IMR-90 (cell line): ENCODE results near the gene BRPF1. TPM values are rescaled to one million over a fixed set of nuclear protein-coding genes. Genes with fewer than 3 reads are reported as not detected.

Experiments
- ATAC-seq: fragments of 200-7000 bp; cut with Tn5 transposase; 2 replicates; pipeline ENCODE4 v1.9.1; 2020; ENCODE audit warnings: low read depth, mild to moderate bottlenecking, moderate library complexity
- BruUV-seq: library from RNA; stranded (reverse); fragments of 400-500 nt; replicated peaks from 2 replicates; lab custom pipeline; 2021; lab: Mats Ljungman, UMichigan
- CTCF ChIA-PET: fragments of 300-600 bp; formaldehyde crosslinking; extraction: SDS; loops from one replicate; lab custom pipeline; 2021; ENCODE audit warnings: antibody characterized with exemption; lab: Yijun Ruan, JAX
- POLR2A ChIA-PET: fragments of 300-600 bp; sonication (Branson Sonifier 250); formaldehyde crosslinking; loops from one replicate; lab custom pipeline; 2022; ENCODE audit warnings: antibody characterized with exemption; ENCODE audit not compliant: unreplicated experiment; lab: Charles Lee
- DNase-seq: peaks from one replicate; pipeline ENCODE4 v3.0.0; 2013
- H2AFZ ChIP-seq: replicated peaks from 2 replicates; pipeline ENCODE3; 2013; ENCODE audit warnings: low read length, mild to moderate bottlenecking; ENCODE audit not compliant: poor library complexity
- H2AK5ac ChIP-seq: 2 replicates; pipeline ENCODE4 v1.6.1; 2013; ENCODE audit warnings: low read depth, low read length, inconsistent platforms
- H2AK9ac ChIP-seq: replicated peaks from 2 replicates; pipeline ENCODE3; 2013; ENCODE audit warnings: mild to moderate bottlenecking, low read depth, low read length, moderate library complexity; ENCODE audit not compliant: poor library complexity
- H2BK120ac ChIP-seq: 2 replicates; pipeline ENCODE4 v1.6.1; 2013; ENCODE audit warnings: low read depth, low read length, inconsistent platforms
- H2BK15ac ChIP-seq: 3 replicates; pipeline ENCODE4 v1.6.1; 2013; ENCODE audit warnings: low read depth, low read length, inconsistent platforms
- H2BK20ac ChIP-seq: 2 replicates; pipeline ENCODE4 v1.6.1; 2013; ENCODE audit warnings: low read depth, mild to moderate bottlenecking, inconsistent platforms, low read length, moderate library complexity
- H2BK5ac ChIP-seq: 2 replicates; pipeline ENCODE4 v1.6.1; 2013; ENCODE audit warnings: mild to moderate bottlenecking, low read depth, low read length, inconsistent platforms; ENCODE audit not compliant: poor library complexity, severe bottlenecking
- H3K14ac ChIP-seq: replicated peaks from 2 replicates; pipeline ENCODE4 v1.6.1; 2013; ENCODE audit warnings: low read depth, low read length, inconsistent platforms
- H3K18ac ChIP-seq: 2 replicates; pipeline ENCODE4 v1.6.1; 2013; ENCODE audit warnings: low read depth, low read length, control low read depth
- H3K23ac ChIP-seq: 2 replicates; pipeline ENCODE4 v1.6.1; 2013; ENCODE audit warnings: low read depth, low read length, inconsistent platforms
- H3K27ac ChIP-seq: 2 replicates; pipeline ENCODE4 v1.5.1; 2013; ENCODE audit warnings: mild to moderate bottlenecking, control low read depth, low read length; ENCODE audit not compliant: insufficient read depth
- H3K27me3 ChIP-seq: 2 replicates; pipeline ENCODE4 v1.6.1; 2013; ENCODE audit warnings: low read length; ENCODE audit not compliant: control insufficient read depth, insufficient read depth
- H3K36me3 ChIP-seq: 2 replicates; pipeline ENCODE4 v1.6.1; 2013; ENCODE audit warnings: low read length, mixed read lengths; ENCODE audit not compliant: control insufficient read depth, insufficient read depth
- H3K4ac ChIP-seq: 2 replicates; pipeline ENCODE4 v1.6.1; 2013; ENCODE audit warnings: low read depth, low read length, inconsistent platforms
- H3K4me1 ChIP-seq: 2 replicates; pipeline ENCODE4 v1.6.1; 2013; ENCODE audit warnings: low read length, mixed read lengths; ENCODE audit not compliant: control insufficient read depth, insufficient read depth
- H3K4me2 ChIP-seq: 2 replicates; pipeline ENCODE4 v1.6.1; 2013; ENCODE audit warnings: low read depth, mild to moderate bottlenecking, control low read depth, low read length, moderate library complexity
- H3K4me3 ChIP-seq: 2 replicates; pipeline ENCODE4 v1.5.1; 2013; ENCODE audit warnings: low read depth, mild to moderate bottlenecking, control low read depth, low read length, moderate library complexity; ENCODE audit not compliant: insufficient read depth
- H3K56ac ChIP-seq: 2 replicates; pipeline ENCODE4 v1.6.1; 2013; ENCODE audit warnings: low read length, inconsistent platforms; ENCODE audit not compliant: insufficient read depth; ENCODE audit errors: extremely low read depth
- H3K79me1 ChIP-seq, 2 experiments: 2 replicates each; pipeline ENCODE4 v1.6.1; 2013; ENCODE audit warnings: low read length in 2 of 2, inconsistent platforms in 1 of 2, low read depth in 1 of 2
- H3K9ac ChIP-seq: 2 replicates; pipeline ENCODE4 v1.6.1; 2013; ENCODE audit warnings: low read depth, low read length, control low read depth
- H3K9me1 ChIP-seq: 2 replicates; pipeline ENCODE4 v1.6.1; 2013; ENCODE audit warnings: low read length, inconsistent platforms; ENCODE audit not compliant: insufficient read depth
- H3K9me3 ChIP-seq: 2 replicates; pipeline ENCODE4 v1.6.1; 2013; ENCODE audit warnings: low read length; ENCODE audit not compliant: control insufficient read depth, insufficient read depth
- H4K20me1 ChIP-seq: 2 replicates; pipeline ENCODE4 v1.6.1; 2013; ENCODE audit warnings: low read length, inconsistent platforms; ENCODE audit not compliant: insufficient read depth
- H4K5ac ChIP-seq: 2 replicates; pipeline ENCODE4 v1.6.1; 2013; ENCODE audit warnings: mild to moderate bottlenecking, low read depth, low read length, control low read depth
- H4K8ac ChIP-seq, 2 experiments: 2 replicates each; pipeline ENCODE4 v1.6.1; 2013; ENCODE audit warnings: low read depth in 2 of 2, low read length in 2 of 2, control low read depth in 1 of 2, inconsistent platforms in 1 of 2
- H4K91ac ChIP-seq: 2 replicates; pipeline ENCODE4 v1.6.1; 2013; ENCODE audit warnings: low read depth, low read length, inconsistent platforms; ENCODE audit not compliant: insufficient read depth
- BHLHE40 ChIP-seq: fragments of 150-350 bp; IDR thresholded peaks from 2 replicates; pipeline ENCODE4 v1.6.1; 2016; ENCODE audit warnings: mild to moderate bottlenecking, low read depth, low read length
- CEBPB ChIP-seq: IDR thresholded peaks from 2 replicates; pipeline ENCODE4 v1.6.1; 2012; ENCODE audit warnings: low read depth, low read length, improper control_type of control experiment
- CHD1 ChIP-seq: IDR thresholded peaks from 2 replicates; pipeline ENCODE4 v1.6.1; 2012; ENCODE audit warnings: low read depth, low read length, improper control_type of control experiment
- FOS ChIP-seq: fragments of 150-350 bp; IDR thresholded peaks from 2 replicates; pipeline ENCODE4 v1.6.1; 2016; ENCODE audit warnings: low read depth, low read length
- MAZ ChIP-seq: IDR thresholded peaks from 2 replicates; pipeline ENCODE4 v1.6.1; 2012; ENCODE audit warnings: low read depth, mild to moderate bottlenecking, low read length, improper control_type of control experiment, moderate library complexity, borderline replicate concordance
- MXI1 ChIP-seq: IDR thresholded peaks from 2 replicates; pipeline ENCODE4 v1.6.1; 2012; ENCODE audit warnings: low read depth, mild to moderate bottlenecking, low read length, moderate library complexity, borderline replicate concordance
- NFE2L2 ChIP-seq: fragments of 150-350 bp; IDR thresholded peaks from 2 replicates; pipeline ENCODE4 v1.6.1; 2016; ENCODE audit warnings: low read depth, mild to moderate bottlenecking, low read length
- RAD21 ChIP-seq: IDR thresholded peaks from 2 replicates; pipeline ENCODE4 v1.6.1; 2012; ENCODE audit warnings: low read length, improper control_type of control experiment
- RFX5 ChIP-seq: IDR thresholded peaks from 2 replicates; pipeline ENCODE4 v1.8.0; 2012; ENCODE audit warnings: low read depth, mild to moderate bottlenecking, low read length, moderate library complexity
- SMC3 ChIP-seq: fragments of 150-350 bp; IDR thresholded peaks from 2 replicates; pipeline ENCODE4 v1.6.1; 2016; ENCODE audit warnings: low read depth, mild to moderate bottlenecking, antibody characterized with exemption, low read length, moderate library complexity
- WGBS, 2 experiments: methylation state at CpG; one replicate each; pipeline versions ENCODE4 v1.1.5 to v1.1.7; 2013; ENCODE audit warnings: missing lambda C conversion rate in 2 of 2; ENCODE audit not compliant: insufficient read length in 1 of 2; ENCODE audit errors: extremely low coverage in 2 of 2; 5-methylcytosine and 5-hydroxymethylcytosine counted together
- dilution Hi-C: fragments of 300-500 bp; cut with HindIII; formaldehyde crosslinking; loops from one replicate; pipeline ENCODE4 v1.14.3; 2018; ENCODE audit warnings: low sequenced_read_pairs; ENCODE audit not compliant: unreplicated experiment
- in situ Hi-C: fragments of 300-500 bp; cut with MboI; formaldehyde crosslinking; loops from 3 replicates; pipeline ENCODE4 v1.14.3; 2019; ENCODE audit warnings: low sequenced_read_pairs, inconsistent platforms, mixed read lengths
- intact Hi-C: fragments of 100-400 bp; cut with micrococcal nuclease; formaldehyde crosslinking; loops from 2 replicates; pipeline ENCODE4 v1.10.0; 2022
- polyA plus RNA-seq, 3 experiments: library from polyadenylated mRNA; depleted of rRNA; stranded (reverse); fragments of >200 nt; gene quantifications; 2 replicates each; pipeline ENCODE4 v1.2.3, GENCODE V29; 2012; ENCODE audit warnings: low replicate concordance in 1 of 3
- total RNA-seq: library from RNA; depleted of rRNA; stranded (reverse); fragments of >200 nt; gene quantifications from 2 replicates; pipeline ENCODE4 v1.2.3, GENCODE V29; 2012
- TF ChIP-seq, protein P1 (sequence below): fragments of 150-350 bp; IDR thresholded peaks from 2 replicates; pipeline ENCODE4 v1.6.1; 2016; ENCODE audit warnings: low read depth, mild to moderate bottlenecking, low read length, moderate library complexity, borderline replicate concordance

The BRPF1 gene
- total and polyA plus RNA-seq, 2 of the 4 experiments (the other 2 are of a cell fraction): 13.6 to 15.6 TPM

DNA sequence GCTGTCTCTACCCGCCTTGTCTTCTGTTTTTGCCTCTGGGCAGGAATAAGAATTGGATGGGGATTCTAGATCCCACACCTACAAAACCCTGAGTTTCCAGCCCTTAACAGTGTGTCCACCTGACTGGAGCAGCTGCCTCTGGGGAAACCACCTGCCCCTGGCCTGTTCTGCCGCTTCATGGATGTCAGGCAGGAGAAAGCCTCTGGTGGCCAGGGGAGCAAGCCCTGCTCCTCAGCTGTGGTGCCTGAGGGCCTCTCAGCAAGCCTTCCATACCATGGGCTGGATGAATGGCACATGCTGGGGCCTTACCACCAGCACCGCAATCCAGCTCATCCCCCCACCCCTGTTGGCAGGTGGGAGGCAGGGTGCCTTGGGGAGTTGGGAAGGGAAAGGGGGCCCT, 33.2 kb upstream of the BRPF1 start:
- H3K4me1 ChIP-seq: no peaks in the 10 kb centered on the region
- no peak overlapping the region for H3K4ac ChIP-seq
- H4K5ac ChIP-seq: no peak overlapping the region
- TF ChIP-seq, protein P1, sequence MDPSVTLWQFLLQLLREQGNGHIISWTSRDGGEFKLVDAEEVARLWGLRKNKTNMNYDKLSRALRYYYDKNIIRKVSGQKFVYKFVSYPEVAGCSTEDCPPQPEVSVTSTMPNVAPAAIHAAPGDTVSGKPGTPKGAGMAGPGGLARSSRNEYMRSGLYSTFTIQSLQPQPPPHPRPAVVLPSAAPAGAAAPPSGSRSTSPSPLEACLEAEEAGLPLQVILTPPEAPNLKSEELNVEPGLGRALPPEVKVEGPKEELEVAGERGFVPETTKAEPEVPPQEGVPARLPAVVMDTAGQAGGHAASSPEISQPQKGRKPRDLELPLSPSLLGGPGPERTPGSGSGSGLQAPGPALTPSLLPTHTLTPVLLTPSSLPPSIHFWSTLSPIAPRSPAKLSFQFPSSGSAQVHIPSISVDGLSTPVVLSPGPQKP: no peak
- no peak for TF ChIP-seq RAD21
- TF ChIP-seq MAZ: no peak
- TF ChIP-seq CHD1: no peak
- no peak for TF ChIP-seq BHLHE40
- TF ChIP-seq SMC3: no peak
- no peak for TF ChIP-seq RFX5
- TF ChIP-seq FOS: no peak
- no peak for TF ChIP-seq NFE2L2
- TF ChIP-seq CEBPB: no peak
- TF ChIP-seq MXI1: no peak
- intact Hi-C loops (no loop called here), dilution Hi-C loops (no loop called here), in situ Hi-C loops (no loop called here)
- H2AK5ac ChIP-seq: no peak overlapping the region
- no peak overlapping the region for H2BK5ac ChIP-seq
- ChIA-PET CTCF (no interaction called here), POLR2A (no interaction called here)
- no peak overlapping the region for H3K56ac ChIP-seq
- no peak overlapping the region for H3K14ac ChIP-seq
- H3K4me2 ChIP-seq: no peak overlapping the region
- no peaks in the 10 kb centered on the region for H3K79me1 ChIP-seq
- no peak overlapping the region for H2AFZ ChIP-seq
- no peaks in the 10 kb centered on the region; the same call in 1 of the 2 replicates for H3K9me1 ChIP-seq
- no peak overlapping the region for H4K91ac ChIP-seq
- H3K18ac ChIP-seq: no peak overlapping the region
- no peaks in the 10 kb centered on the region for H3K27me3 ChIP-seq
- no peaks in the 10 kb centered on the region for H3K9me3 ChIP-seq
- H2AK9ac ChIP-seq: no peak overlapping the region
- H3K27ac ChIP-seq: no peak overlapping the region
- no TSS peak for BruUV-seq
- H4K20me1 ChIP-seq: no peaks in the 10 kb centered on the region
- peaks cover 43% of the 10 kb centered on the region for H3K36me3 ChIP-seq
- ATAC-seq (no peak), DNase-seq (no peak)
- H3K9ac ChIP-seq: no peak overlapping the region
- H4K8ac ChIP-seq: no peak overlapping the region
- H2BK120ac ChIP-seq: no peak overlapping the region
- no peak overlapping the region for H2BK15ac ChIP-seq
- H3K23ac ChIP-seq: no peak overlapping the region
- H2BK20ac ChIP-seq: no peak overlapping the region
- 100% methylated on average over 1 of the region's 3 CpGs; no CpG with 5 or more reads in 1 of the 2 experiments for WGBS, 2 experiments
- no peak overlapping the region for H3K4me3 ChIP-seq
